AG04449 (cell line): ENCODE data around the gene ACVR1C.
"Not testable (repeated sequence)": the region's sequence is repeated elsewhere in the genome, so short reads cannot be mapped to it uniquely, and the experiment has no call there.

Source experiments
- CTCF ChIA-PET: fragments of 350-600 bp; formaldehyde crosslinking; extraction: SDS; loops from one replicate; lab custom pipeline; 2021; ENCODE audit warnings: antibody characterized with exemption; lab: Yijun Ruan, JAX
- POLR2A ChIA-PET: fragments of 400-600, 350-600 bp; formaldehyde crosslinking; extraction: SDS; loops from one replicate; lab custom pipeline; 2020; ENCODE audit warnings: antibody characterized with exemption, inconsistent platforms; lab: Yijun Ruan, JAX
- DNase-seq: peaks from one replicate; pipeline ENCODE4 v3.0.0-alpha.2; 2010; ENCODE audit warnings: low read depth, low spot score
- H3K4me3 ChIP-seq: 2 replicates; pipeline ENCODE4 v1.5.1; 2011; ENCODE audit warnings: low read depth, mild to moderate bottlenecking, control low read depth, low read length
- CTCF ChIP-seq: IDR thresholded peaks from one replicate; pipeline ENCODE4 v1.5.1; 2011; ENCODE audit warnings: mild to moderate bottlenecking, moderate library complexity, low read length, control low read depth, inconsistent platforms; ENCODE audit not compliant: insufficient read depth; ENCODE audit errors: missing control alignments

ACVR1C gene

GRCh38 chr2:157523270-157524247 is 105.1 kb downstream of the ACVR1C start:
- H3K4me3 ChIP-seq = no peak overlapping the region
- DNase-seq = no peak
- CTCF ChIA-PET = no interaction called here
- POLR2A ChIA-PET = no interaction called here
- TF ChIP-seq CTCF = no peak

DNA sequence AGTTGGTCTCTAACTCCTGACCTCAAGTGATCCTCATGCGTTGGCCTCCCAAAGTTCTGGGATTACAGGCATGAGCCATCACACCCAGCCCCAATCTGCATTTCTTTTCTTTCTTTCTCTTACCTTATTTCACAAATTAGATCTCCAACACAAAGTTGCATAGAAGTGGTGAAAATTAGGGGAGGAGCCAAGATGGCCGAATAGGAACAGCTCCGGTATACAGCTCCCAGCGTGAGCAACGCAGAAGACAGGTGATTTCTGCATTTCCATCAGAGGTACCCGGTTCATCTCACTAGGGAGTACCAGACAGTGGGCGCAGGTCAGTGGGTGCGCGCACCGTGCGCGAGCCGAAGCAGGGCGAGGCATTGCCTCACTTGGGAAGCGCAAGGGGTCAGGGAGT is 113.7 kb downstream of the ACVR1C start:
- H3K4me3 ChIP-seq, POLR2A ChIA-PET, DNase-seq, CTCF ChIA-PET: not testable (repeated sequence)

DNA sequence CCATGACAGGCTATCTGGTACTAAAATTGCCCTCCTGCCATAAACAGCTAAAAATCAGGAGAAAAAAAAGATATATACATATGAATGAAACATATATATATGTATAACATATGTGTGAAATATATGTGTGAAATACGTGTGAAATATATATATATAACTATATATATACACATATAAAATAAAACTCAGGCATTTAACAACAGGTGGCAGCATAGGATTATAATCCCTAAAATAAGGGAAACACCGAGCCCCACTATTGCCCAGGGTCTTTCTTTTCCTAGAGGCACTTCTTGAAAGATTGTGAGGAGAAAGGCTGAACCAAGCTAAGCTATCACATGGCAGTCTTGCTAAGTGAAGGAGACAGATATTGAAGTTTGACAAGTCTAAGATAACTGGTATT is 118.9 kb downstream of the ACVR1C start:
- no peak for TF ChIP-seq CTCF
- CTCF ChIA-PET = interaction anchor here (1.0 to 2.0 kb wide), 7 partner anchors 21 to 501 kb away, joined by 3 to 9 read pairs (median 3); no protein-coding TSS in a partner anchor

GRCh38 chr2:157508676-157509075 is 120.0 kb downstream of the ACVR1C start:
- no peak overlapping the region for H3K4me3 ChIP-seq
- CTCF ChIA-PET = interaction anchor here (1.4 to 1.5 kb wide), 2 partner anchors 83 to 181 kb away, joined by 3 to 4 read pairs; no protein-coding TSS in a partner anchor
- no peak for TF ChIP-seq CTCF
- DNase-seq = no peak
- POLR2A ChIA-PET = no interaction called here

More for the DNA sequence above, 118.9 kb downstream of the ACVR1C start:
- POLR2A ChIA-PET = no interaction called here
- DNase-seq = no peak
- no peak overlapping the region for H3K4me3 ChIP-seq

DNA sequence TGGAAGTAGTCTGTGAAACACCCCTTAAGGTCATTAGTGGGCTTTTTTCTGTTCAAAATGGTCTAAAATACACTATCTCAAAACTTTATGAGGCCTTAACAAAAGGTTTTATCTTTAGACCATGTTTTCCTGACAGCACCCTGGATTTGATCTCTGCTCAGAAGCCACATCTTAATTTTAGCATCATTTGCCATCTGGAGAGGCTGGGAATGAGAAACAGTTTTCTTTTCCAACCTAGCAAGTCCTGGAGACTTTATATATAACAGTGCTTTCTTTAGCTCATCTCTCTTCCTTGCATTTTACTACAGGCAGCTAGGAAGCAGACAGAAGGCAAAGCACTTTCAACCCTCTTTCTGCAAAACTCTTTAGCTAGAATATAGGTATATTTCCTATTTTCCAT is 122.1 kb downstream of the ACVR1C start:
- TF ChIP-seq CTCF = no peak
- POLR2A ChIA-PET = no interaction called here
- DNase-seq = no peak
- CTCF ChIA-PET = no interaction called here
- H3K4me3 ChIP-seq = no peak overlapping the region

DNA sequence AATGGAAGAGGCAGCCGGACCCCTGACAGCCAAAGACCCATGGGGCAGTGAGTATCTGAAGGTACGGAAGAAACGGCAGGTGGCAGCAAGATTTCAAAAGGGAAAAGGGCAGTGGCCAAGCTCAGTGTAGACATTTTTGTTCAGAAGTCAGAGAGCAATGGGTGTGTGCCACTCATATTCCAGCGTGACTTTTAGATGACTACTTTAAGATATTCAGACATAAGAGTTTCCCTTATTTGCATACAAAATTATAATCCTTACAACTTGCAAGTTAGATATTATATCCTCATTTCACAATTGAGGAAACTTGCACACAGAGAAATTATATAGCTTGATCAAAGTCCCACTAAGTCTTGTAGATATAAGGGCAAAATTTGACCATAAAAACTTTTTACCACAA is 124.0 kb downstream of the ACVR1C start:
- DNase-seq = no peak
- no peak overlapping the region for H3K4me3 ChIP-seq
- POLR2A ChIA-PET = no interaction called here
- no peak for TF ChIP-seq CTCF
- CTCF ChIA-PET = interaction anchor here (0.7 to 1.8 kb wide), 5 partner anchors 10 to 203 kb away, joined by 3 to 6 read pairs (median 3); no protein-coding TSS in a partner anchor

- H3K4me3 ChIP-seq = no peak overlapping the region
- POLR2A ChIA-PET = no interaction called here
- CTCF ChIA-PET = no interaction called here
- DNase-seq = no peak
- no peak for TF ChIP-seq CTCF
Measured at GRCh38 chr2:157501026-157501425, 127.6 kb downstream of the ACVR1C start.
